GM15510 (cell line): ENCODE results near the gene BAD.

Source experiments
- POLR2A ChIP-seq: IDR thresholded peaks from 3 replicates; pipeline ENCODE4 v1.6.1; 2011; ENCODE audit warnings: borderline replicate concordance; ENCODE audit not compliant: insufficient read length; ENCODE audit errors: extremely low read depth

The BAD gene

GRCh38 chr11:64269540-64270220 is 14.8 kb downstream of the BAD start:
- peak; percentile 53 for TF ChIP-seq POLR2A

- no peak for TF ChIP-seq POLR2A
These were observed 15.4 kb downstream of the BAD start for GRCh38 chr11:64268893-64269539.

GRCh38 chr11:64268025-64268892 is 16.2 kb downstream of the BAD start:
- TF ChIP-seq POLR2A: no peak

GRCh38 chr11:64267207-64267945 is 17.1 kb downstream of the BAD start:
- no peak for TF ChIP-seq POLR2A

- TF ChIP-seq POLR2A: no peak
These were observed 18.1 kb downstream of the BAD start for GRCh38 chr11:64266339-64266738.

GRCh38 chr11:64265176-64266160 is 19.0 kb downstream of the BAD start:
- TF ChIP-seq POLR2A: no peak

GRCh38 chr11:64264371-64264852 is 20.1 kb downstream of the BAD start:
- TF ChIP-seq POLR2A: no peak

GRCh38 chr11:64263947-64264317 is 20.5 kb downstream of the BAD start:
- no peak for TF ChIP-seq POLR2A

- no peak for TF ChIP-seq POLR2A
These were observed 21.2 kb downstream of the BAD start for GRCh38 chr11:64263021-64263946.

GRCh38 chr11:64262271-64263002 is 22.0 kb downstream of the BAD start:
- no peak for TF ChIP-seq POLR2A

- TF ChIP-seq POLR2A: no peak
These were observed 22.8 kb downstream of the BAD start for GRCh38 chr11:64261556-64262080.
